Astrocyte of the spinal cord (primary cell): ENCODE data around the gene DYSF.
"Not testable (repeated sequence)": the region's sequence is repeated elsewhere in the genome, so short reads cannot be mapped to it uniquely, and the experiment has no call there.

ENCODE experiments used
- DNase-seq: peaks from one replicate; pipeline ENCODE4 v3.0.0; 2011; ENCODE audit warnings: low read depth, low spot score
- H3K4me3 ChIP-seq: 2 replicates; pipeline ENCODE4 v1.5.1; 2011; ENCODE audit warnings: low read depth, mild to moderate bottlenecking, low read length, moderate library complexity
- in situ Hi-C: cut with HindIII; loops from 2 replicates; pipeline ENCODE4 v1.10.0; 2017; ENCODE audit warnings: low sequenced_read_pairs
- TF ChIP-seq, protein P1 (sequence below): IDR thresholded peaks from 2 replicates; pipeline ENCODE4 v1.5.1; 2012; ENCODE audit warnings: low read depth, mild to moderate bottlenecking, low read length, inconsistent platforms

Gene DYSF

DNA sequence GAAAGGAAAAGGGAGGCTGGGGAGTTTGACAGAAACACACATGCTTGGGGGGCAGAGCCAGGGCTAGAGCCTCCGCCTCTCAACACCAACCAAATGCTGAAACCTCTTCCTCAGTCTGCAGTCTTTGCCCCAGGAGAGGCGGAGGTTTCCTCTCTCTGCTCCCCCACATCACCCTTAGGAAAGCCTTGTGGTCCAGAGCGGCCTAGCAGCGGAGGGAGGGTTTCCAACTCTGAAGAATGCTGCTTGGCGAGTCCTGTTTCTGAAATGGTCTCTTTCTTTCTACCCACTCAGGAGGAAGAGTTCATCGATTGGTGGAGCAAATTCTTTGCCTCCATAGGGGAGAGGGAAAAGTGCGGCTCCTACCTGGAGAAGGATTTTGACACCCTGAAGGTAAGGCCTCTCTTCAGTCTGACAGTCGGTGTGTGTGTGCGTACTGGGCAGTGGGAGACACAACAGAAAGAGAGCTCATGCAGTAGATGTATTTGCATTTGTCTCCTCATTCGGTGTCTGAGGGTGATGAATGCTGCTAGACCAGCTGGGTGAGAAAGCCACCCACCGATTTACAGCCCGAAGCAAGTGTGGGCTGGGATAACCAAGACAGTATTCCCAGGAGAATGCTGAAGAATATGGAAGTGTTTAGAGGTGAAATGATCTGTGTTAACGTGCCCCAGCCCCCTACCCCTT, 190.5 kb downstream of the DYSF start:
- in situ Hi-C loops: no loop called here

DNA sequence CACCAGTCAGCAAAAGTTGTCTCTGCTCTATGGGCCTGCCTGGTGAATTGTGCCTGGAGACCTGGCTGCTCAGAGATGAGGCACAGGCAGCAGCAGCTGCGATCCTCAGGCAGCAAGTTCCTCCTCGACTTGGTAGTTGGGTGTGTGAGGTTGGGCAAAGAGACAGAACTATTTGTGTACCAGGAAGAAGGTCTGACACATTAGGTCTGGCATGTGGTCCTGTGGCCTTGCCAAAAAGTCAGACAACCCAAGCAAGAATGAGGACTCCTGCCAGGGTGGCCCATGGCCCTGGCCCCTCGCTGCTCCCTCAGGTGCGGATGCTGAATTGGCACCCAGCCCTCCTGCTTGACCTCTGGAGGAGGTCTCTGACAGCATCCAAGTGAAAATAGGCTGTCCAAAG, 192.7 kb downstream of the DYSF start:
- H3K4me3 ChIP-seq: no peak overlapping the region
- peak; percentile 39 for DNase-seq
- TF ChIP-seq, protein P1, sequence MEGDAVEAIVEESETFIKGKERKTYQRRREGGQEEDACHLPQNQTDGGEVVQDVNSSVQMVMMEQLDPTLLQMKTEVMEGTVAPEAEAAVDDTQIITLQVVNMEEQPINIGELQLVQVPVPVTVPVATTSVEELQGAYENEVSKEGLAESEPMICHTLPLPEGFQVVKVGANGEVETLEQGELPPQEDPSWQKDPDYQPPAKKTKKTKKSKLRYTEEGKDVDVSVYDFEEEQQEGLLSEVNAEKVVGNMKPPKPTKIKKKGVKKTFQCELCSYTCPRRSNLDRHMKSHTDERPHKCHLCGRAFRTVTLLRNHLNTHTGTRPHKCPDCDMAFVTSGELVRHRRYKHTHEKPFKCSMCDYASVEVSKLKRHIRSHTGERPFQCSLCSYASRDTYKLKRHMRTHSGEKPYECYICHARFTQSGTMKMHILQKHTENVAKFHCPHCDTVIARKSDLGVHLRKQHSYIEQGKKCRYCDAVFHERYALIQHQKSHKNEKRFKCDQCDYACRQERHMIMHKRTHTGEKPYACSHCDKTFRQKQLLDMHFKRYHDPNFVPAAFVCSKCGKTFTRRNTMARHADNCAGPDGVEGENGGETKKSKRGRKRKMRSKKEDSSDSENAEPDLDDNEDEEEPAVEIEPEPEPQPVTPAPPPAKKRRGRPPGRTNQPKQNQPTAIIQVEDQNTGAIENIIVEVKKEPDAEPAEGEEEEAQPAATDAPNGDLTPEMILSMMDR: no peak
- in situ Hi-C loops: no loop called here

More for the DNA sequence above, 190.5 kb downstream of the DYSF start:
- DNase-seq: no peak
- no peak overlapping the region for H3K4me3 ChIP-seq
- TF ChIP-seq, protein P1: no peak

GRCh38 chr2:71647356-71647755, 194.0 kb downstream of the DYSF start:
- TF ChIP-seq, protein P1: no peak
- no peak overlapping the region for H3K4me3 ChIP-seq
- in situ Hi-C loops: no loop called here
- no peak for DNase-seq

- in situ Hi-C loops: no loop called here
- TF ChIP-seq, protein P1: no peak
- DNase-seq: no peak
- no peak overlapping the region for H3K4me3 ChIP-seq
Measured at GRCh38 chr2:71655498-71655897, 202.1 kb downstream of the DYSF start.

GRCh38 chr2:71658256-71658655, 204.9 kb downstream of the DYSF start:
- in situ Hi-C loops, H3K4me3 ChIP-seq, DNase-seq: not testable (repeated sequence)

GRCh38 chr2:71658771-71659170, 205.4 kb downstream of the DYSF start:
- TF ChIP-seq, protein P1: no peak
- no peak for DNase-seq
- in situ Hi-C loops: no loop called here
- H3K4me3 ChIP-seq: no peak overlapping the region

DNA sequence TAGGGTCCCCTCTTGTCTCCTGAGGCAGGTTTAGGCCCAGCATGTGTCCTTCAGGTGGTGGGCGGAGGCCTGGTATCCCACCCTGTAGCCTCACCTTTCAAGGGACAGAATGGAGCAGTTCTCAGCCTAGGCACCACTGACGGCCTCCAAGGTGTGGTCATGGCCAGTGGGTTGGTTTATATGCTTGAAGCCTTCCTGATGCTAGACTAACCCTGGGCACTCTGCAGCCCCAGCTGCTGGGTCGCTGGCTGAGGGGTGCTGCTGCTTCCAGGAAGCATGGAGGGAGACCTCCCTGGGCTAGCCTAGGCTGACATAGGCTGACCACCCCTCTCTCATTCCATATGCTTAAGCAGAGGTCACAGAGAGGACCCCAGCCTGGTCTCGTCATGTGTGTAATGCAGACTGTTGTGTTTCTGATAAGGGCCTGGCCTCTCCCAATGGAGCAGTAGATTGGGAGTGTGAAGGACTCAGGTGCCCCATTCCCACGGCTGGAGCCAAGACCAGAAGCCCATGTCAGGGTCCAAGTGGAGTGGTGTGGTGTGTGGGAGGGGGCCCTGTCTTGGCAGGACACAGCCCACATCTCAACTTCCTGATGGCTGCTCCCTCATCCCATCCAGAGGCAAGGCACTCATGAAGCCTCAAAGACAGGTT, 206.6 kb downstream of the DYSF start:
- in situ Hi-C loops: no loop called here
- DNase-seq: no peak
- no peak overlapping the region for H3K4me3 ChIP-seq
- TF ChIP-seq, protein P1: no peak
